Activated CD4-positive, CD25-positive, alpha-beta regulatory T cell treated with anti-CD3 and anti-CD28 coated beads, Interleukin-2, amount 50 U/mL, for 72 hours (primary cell): ENCODE measurements around the gene MAGI1.

Source experiments
- DNase-seq: peaks from one replicate; pipeline ENCODE4 v3.0.0; 2021

MAGI1 gene

GRCh38 chr3:65971293-65972252 lies 67.1 kb downstream of the MAGI1 start:
- DNase-seq, result no peak

DNA sequence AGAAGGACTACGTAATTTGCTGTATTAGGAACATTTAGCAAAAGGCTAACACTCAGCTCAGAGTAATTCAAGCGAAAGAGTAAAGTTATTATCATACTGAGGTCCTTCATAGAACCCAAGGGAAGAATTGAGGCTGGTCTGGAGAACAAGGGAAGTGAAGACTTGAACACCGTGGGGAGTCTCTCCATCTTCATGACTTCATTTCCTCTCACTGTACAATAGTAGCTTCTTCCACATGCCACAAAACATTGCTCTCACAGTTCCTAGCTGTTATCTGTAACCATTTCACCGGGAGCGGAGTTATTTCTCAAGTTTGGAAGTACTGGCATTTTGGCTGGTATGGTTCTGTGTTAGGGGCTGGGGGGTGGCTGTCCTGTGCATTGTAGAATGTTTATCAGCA lies 69.7 kb downstream of the MAGI1 start:
- no peak for DNase-seq

DNA sequence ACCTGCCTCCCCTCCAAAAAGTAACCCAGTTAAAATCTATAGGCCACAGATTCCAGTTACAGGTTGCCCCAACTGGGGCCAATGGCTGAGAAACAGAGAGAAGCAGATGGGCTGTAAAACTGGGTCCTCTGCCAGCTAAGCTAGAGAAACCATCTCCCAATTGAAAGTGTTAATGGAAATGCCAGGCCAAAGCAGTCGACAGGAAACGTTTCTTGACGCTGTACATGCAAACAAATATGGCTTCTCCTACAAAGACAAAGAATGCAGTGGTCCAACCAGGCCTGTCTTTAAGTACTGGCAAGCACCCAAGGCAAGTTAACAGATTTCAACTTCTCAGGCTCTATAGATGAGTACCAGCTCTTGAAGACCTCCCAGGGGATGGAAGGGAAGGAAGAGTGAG lies 71.3 kb downstream of the MAGI1 start:
- no peak for DNase-seq

GRCh38 chr3:65964838-65965237 lies 73.9 kb downstream of the MAGI1 start:
- no peak for DNase-seq

GRCh38 chr3:65963787-65964677 lies 74.7 kb downstream of the MAGI1 start:
- no peak for DNase-seq

- DNase-seq, result no peak
Observed at GRCh38 chr3:65961733-65962132, 77.0 kb downstream of the MAGI1 start.

- no peak for DNase-seq
Observed at GRCh38 chr3:65961128-65961527, 77.6 kb downstream of the MAGI1 start.

DNA sequence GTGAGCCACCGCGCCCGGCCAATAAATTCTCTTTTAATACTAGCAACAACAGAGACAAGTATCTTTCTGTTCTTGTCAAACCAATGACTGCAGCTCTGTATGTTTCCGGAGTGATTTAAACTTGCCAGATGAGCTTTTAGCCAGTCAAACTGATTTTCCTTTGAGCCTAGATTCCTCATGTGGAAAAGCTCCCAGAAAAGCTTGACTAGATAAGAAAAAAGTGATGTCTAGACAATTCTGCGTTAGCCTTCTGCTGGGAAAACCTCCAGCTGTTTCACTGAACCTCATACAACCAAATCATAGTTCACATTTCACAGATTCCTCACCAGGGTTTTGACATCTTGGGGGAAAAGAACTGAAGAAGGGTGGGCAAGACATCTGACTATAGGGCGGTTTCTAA lies 78.6 kb downstream of the MAGI1 start:
- DNase-seq, result no peak

GRCh38 chr3:65958216-65958615 lies 80.5 kb downstream of the MAGI1 start:
- no peak for DNase-seq

GRCh38 chr3:65955792-65956477 lies 82.8 kb downstream of the MAGI1 start:
- no peak for DNase-seq

DNA sequence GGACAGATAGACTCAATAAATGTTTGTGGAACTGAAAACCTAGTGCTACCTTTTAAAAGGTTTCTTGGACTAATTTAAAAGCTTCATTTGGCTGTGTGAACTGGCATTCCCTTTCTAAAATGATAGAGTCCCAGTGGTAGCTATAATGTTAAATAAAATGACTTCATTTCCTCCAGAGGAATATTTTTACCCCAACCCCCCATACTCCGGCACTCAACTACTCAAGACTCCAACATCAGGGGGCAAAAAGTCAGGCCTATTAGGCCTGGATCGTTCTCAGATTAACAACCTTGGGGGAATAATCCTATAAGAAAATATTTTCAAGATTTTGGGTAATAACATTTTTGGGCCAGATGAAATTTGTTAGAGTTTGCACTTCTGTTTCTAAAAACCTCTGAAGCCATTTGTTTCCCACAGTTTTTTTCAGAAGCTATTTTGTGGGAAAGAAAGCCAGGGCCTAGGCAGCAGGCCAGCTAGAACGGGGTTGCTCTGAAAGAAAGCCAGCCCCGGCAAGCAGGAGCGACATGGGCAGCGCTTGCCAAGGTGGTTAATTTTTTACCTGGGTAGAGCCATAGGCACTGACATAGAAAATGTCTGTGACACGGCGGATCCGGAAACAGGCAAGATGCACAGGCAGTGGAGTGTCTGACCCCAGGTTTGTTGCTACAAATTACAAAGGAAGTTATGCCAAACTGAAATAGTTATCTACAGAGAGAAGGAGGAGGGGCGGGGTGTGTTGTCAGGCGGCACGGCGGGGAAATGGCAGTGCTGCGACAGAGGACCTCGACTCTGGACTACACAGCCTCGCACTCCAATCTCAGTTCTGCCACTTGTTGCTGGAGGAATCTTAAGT lies 84.6 kb downstream of the MAGI1 start:
- no peak for DNase-seq

- no peak for DNase-seq
Observed at GRCh38 chr3:65953301-65953812, 85.4 kb downstream of the MAGI1 start.

DNA sequence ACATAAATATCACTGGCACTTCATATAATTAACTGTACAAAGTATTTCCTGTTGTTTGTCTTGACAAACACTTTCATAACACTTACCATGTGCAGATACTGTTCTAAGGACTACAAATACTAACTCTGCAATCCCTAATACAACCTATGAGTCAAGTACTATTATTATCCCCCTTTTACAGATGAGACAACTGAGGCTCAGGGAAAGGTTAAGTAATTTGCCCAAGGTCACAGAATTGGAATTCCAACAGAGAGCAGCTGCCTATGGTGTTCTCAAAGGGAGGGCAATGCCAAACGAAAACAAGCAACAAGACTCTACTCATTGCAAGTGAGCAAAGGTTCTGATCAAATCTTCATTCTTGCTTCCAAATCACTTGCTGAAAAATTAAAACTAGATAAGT lies 85.9 kb downstream of the MAGI1 start:
- DNase-seq, result no peak

DNA sequence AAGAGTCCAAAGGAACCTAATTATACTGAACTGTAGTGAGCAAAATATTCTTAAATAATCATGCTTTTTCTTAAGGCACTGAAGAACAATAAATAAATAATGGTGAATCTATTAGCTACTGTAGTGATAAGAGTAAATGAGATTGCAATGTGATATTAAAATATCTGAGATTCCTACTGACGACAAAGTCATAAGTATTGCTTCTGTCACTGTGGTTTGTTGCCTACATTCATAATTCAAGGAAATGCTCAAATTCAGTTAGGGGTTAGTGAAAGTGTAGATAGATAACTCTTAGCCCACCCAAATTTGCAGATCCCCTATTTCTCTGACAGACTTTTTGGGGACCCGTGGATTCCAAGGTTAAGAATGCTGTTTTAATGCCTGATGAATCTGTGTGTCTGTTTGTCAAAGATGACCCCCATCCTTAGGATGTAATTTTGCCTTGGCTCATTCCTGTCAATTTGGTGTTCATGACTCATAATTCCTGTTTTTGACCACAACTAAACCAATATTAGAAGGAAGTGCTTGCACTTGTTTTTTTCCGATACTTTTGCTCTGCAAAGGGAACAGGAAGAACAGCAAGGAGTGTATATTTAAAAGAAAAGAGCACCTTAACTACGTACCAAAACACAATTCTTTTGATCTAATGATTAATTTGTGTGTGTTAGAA lies 86.7 kb downstream of the MAGI1 start:
- DNase-seq, result no peak

DNA sequence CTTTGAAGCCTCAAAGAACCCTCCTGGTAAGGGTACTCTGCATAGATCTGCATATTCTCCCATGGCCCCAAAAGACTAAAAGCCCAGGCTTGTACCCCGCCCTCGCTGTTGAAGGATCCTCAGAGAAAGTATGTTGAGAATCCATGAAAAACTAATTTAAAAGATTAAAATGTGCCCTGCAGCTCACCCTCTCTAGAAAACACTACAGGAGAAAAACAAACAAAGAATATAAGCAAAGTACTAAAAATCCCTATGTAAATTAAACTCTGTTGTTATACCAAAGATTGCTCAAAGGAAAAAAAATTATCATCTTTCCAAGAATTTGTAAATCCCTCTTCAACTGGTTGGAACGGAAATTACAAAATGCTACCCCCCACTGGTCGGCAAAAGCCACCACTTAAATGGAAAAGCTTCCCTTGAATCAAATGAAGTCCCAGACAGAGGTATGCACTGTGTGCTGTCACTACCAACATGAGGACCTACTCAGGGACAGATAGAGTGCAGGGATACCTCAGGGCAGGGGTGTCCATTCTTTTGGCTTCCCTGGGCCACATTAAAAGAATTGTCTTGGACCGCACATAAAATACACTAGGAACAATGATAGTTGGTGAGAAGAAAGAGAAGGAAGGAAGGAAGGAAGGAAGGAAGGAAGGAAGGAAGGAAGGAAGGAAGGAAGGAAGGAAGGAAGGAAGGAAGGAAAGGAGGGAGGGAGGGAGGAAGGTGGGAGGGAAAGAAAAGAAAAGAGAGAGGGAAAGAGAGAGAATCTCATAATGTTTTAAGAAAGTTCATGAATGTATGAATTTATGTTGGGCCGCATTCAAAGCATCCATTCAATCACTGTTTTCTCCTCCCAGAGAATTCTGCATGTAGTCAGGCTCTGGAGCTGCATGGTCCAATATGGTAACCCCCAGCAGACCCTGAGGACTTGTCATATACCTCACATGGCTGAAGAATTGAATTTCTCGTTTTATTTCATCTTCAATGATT lies 88.1 kb downstream of the MAGI1 start:
- DNase-seq, result no peak

DNA sequence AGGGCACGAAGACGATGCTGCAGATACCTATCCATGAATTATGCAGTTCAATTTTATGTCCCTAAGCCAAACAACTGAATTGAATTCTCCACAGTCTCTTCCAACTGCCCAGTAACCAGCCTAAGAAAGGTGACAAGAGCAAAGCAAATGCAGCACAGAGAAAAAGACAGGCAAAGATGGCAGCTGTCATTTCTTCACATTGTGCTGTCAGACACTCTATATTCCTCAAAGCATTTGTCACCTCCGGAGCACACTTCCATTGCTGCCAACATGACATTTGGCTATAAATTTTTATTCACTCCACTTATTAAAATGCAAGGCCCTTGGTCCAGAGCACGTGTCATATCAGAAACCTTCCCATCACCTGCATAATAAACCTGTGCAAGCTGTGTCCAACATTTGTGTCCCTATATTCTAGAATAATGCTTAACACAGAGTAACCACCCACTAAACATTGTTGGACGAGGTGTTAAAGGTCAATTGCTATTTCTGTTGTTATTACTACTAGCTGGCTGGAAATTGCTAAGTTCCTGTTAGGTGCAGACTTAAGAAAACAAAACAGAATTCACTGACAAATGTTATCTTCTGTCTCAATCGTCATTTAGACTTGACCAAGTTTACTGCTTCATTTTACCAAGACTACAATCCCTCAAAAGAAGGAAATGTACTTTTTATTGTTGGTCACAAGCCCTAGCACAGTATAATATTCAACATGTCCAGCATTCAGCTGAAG lies 89.7 kb downstream of the MAGI1 start:
- no peak for DNase-seq

DNA sequence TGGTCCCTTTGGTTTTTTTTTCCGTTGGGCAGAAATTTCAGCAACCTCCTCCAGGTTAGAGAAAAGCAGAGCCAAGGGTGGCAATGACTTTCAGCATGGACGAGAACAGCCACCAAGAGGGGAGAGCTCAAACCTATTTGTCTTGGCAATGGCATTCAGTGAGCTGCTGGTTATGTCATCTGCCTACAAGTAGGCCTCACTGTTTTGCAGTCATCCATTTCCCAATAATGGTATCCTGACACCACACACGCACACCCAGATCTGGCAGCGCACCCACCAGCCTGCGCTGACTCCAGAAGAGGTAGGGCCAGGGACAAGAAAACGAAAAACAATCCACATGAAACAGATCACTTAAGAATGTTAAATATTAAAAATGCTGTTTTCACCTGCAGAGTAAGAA lies 92.3 kb downstream of the MAGI1 start:
- no peak for DNase-seq

- no peak for DNase-seq
Observed at GRCh38 chr3:65945953-65946352, 92.8 kb downstream of the MAGI1 start.

DNA sequence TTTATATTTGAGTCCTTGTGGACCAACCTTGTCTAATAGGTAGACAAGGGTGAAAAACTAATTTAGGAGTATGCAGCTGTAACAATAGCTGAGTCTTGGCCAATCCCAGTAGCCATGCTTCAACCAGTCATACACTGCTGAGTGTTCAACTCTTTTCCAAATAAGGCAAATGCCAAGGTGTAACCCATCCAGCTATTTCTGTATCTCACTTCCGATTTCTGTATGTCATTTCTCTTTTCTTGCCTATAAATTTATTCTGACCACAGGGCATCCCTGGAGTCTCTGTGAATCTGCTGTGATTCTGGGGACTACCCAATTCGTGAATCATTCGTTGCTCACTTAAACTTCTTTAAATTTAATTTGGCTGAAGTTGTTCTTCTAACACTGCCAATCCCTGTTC lies 93.2 kb downstream of the MAGI1 start:
- no peak for DNase-seq
